ENCODE data around the gene ZNF862. TPM values are rescaled to one million over a fixed set of nuclear protein-coding genes. Genes with fewer than 3 reads are reported as not detected.

The ZNF862 gene
- total and polyA plus RNA-seq, 10 of the 15 experiments (the other 5 are each of a cell fraction or from before 2014, with no cell fraction given): 0.49 to 7.7 (median 3.5) TPM

GRCh38 chr7:149818536-149818840 is 19.7 kb upstream of the ZNF862 start:
- no peak for ATAC-seq
- Histone ChIP-seq H3K79me2 (ENCODE audit: control insufficient read depth, insufficient read depth, low read length) (no peaks in the 10 kb centered on the region), H3K36me3 (ENCODE audit: control insufficient read depth in 2 of 2, insufficient read depth in 2 of 2, low read length in 1 of 2) (no peaks in the 10 kb centered on the region), H3K9me3 (replicated peaks; ENCODE audit: control insufficient read depth, insufficient read depth, low read length) (no peaks in the 10 kb centered on the region), H3K4me2 (ENCODE audit: control insufficient read depth, insufficient read depth) (no peak overlapping the region), H3K4me1 (ENCODE audit: control insufficient read depth, insufficient read depth, low read length) (no peaks in the 10 kb centered on the region), H3K27ac (ENCODE audit: control insufficient read depth, insufficient read depth) (no peak overlapping the region), H3K9ac (ENCODE audit: control insufficient read depth, insufficient read depth, low read length) (no peak overlapping the region), H3K4me3 (no peak overlapping the region), H3K27me3 (replicated peaks in 1 of 2; ENCODE audit: control insufficient read depth in 2 of 2, insufficient read depth in 2 of 2, low read length in 1 of 2) (no peaks in the 10 kb centered on the region; a peak in 2 of 4 replicates), H4K20me1 (ENCODE audit: control insufficient read depth, insufficient read depth) (no peaks in the 10 kb centered on the region), H2AFZ (ENCODE audit: control insufficient read depth, low read depth, low read length) (no peak overlapping the region)
- FAIRE-seq: no peak
- WGBS (ENCODE audit: insufficient coverage, insufficient replicate concordance, low lambda C conversion rate, missing lambda C conversion rate): 67% methylated on average over 3 of the region's 9 CpGs
- CTCF ChIA-PET: no interaction called here
- SMC1A ChIA-PET (ENCODE audit: uncharacterized antibody, unreplicated experiment): no interaction called here
- no peak for DNase-seq (ENCODE audit: low read depth, low spot score)
- no TSS peak for BruUV-seq (replicated peaks)
- POLR2A ChIA-PET: no interaction called here
- in situ Hi-C loops (cut with MboI) (no loop called here), intact Hi-C loops (cut with micrococcal nuclease; ENCODE audit: unreplicated experiment) (no loop called here)
- RAD21 ChIA-PET (ENCODE audit: unreplicated experiment): interaction anchor here (0.9 kb wide), 1 partner anchor 156 kb away, joined by 3 read pairs; no protein-coding TSS in a partner anchor
- TF ChIP-seq CREB1 (IDR thresholded peaks at IDR 0.05; ENCODE audit: low read depth) (no peak), ZNF384 (IDR thresholded peaks at IDR 0.05; ENCODE audit: borderline replicate concordance, low read depth, low read length) (no peak), RCOR1 (conservative IDR thresholded peaks at IDR 0.05; ENCODE audit: low read depth, low read length) (no peak), PBX3 (IDR thresholded peaks at IDR 0.05; ENCODE audit: insufficient replicate concordance, low read depth, low read length) (no peak), ESRRA (IDR thresholded peaks at IDR 0.05; ENCODE audit: low read length) (no peak)

GRCh38 chr7:149819141-149819960 is 18.8 kb upstream of the ZNF862 start:
- Histone ChIP-seq H4K20me1 (ENCODE audit: control insufficient read depth, insufficient read depth) (no peaks in the 10 kb centered on the region), H3K9ac (ENCODE audit: control insufficient read depth, insufficient read depth, low read length) (no peak overlapping the region), H3K27ac (ENCODE audit: control insufficient read depth, insufficient read depth) (no peak overlapping the region), H3K9me3 (replicated peaks; ENCODE audit: control insufficient read depth, insufficient read depth, low read length) (no peaks in the 10 kb centered on the region), H3K79me2 (ENCODE audit: control insufficient read depth, insufficient read depth, low read length) (no peaks in the 10 kb centered on the region), H2AFZ (ENCODE audit: control insufficient read depth, low read depth, low read length) (no peak overlapping the region), H3K36me3 (ENCODE audit: control insufficient read depth in 2 of 2, insufficient read depth in 2 of 2, low read length in 1 of 2) (no peaks in the 10 kb centered on the region), H3K4me1 (ENCODE audit: control insufficient read depth, insufficient read depth, low read length) (no peaks in the 10 kb centered on the region), H3K4me2 (ENCODE audit: control insufficient read depth, insufficient read depth) (no peak overlapping the region), H3K4me3 (no peak overlapping the region), H3K27me3 (replicated peaks in 1 of 2; ENCODE audit: control insufficient read depth in 2 of 2, insufficient read depth in 2 of 2, low read length in 1 of 2) (no peaks in the 10 kb centered on the region; a peak in 2 of 4 replicates)
- no peak for FAIRE-seq
- WGBS (ENCODE audit: insufficient coverage, insufficient replicate concordance, low lambda C conversion rate, missing lambda C conversion rate): 41% methylated on average over 19 of the region's 28 CpGs
- ATAC-seq: no peak
- intact Hi-C loops (cut with micrococcal nuclease; ENCODE audit: unreplicated experiment) (no loop called here), in situ Hi-C loops (cut with MboI) (no loop called here)
- ChIA-PET RAD21 (ENCODE audit: unreplicated experiment) (no interaction called here), POLR2A (no interaction called here), CTCF (no interaction called here), SMC1A (ENCODE audit: uncharacterized antibody, unreplicated experiment) (no interaction called here)
- no peak for DNase-seq (ENCODE audit: low read depth, low spot score)
- BruUV-seq (replicated peaks): no TSS peak
- TF ChIP-seq FOXK2 (IDR thresholded peaks at IDR 0.05): no peak
- TF ChIP-seq E4F1 (IDR thresholded peaks at IDR 0.05; ENCODE audit: borderline replicate concordance, partially characterized antibody): no peak
- no peak for TF ChIP-seq FOS (IDR thresholded peaks at IDR 0.05; ENCODE audit: borderline replicate concordance, extremely low read depth, insufficient read length)
- no peak for TF ChIP-seq SREBF2 (IDR thresholded peaks at IDR 0.05; ENCODE audit: low read length)
- no peak for TF ChIP-seq SIX5 (IDR thresholded peaks at IDR 0.05; ENCODE audit: low read depth, low read length, severe bottlenecking)

All from GM12878 (cell line).